ENCODE data around the gene AUH.
"Not testable (repeated sequence)": the region's sequence is repeated elsewhere in the genome, so short reads cannot be mapped to it uniquely, and the experiment has no call there.

AUH gene

GRCh38 chr9:91383577-91383976 is 21.9 kb upstream of the AUH start:
- DNase-seq, result no peak
- intact Hi-C loops (cut with DNase I), result no loop called here

- DNase-seq, result no peak
- intact Hi-C loops (cut with DNase I), result no loop called here
These were observed 20.6 kb upstream of the AUH start for GRCh38 chr9:91382298-91382697.

- DNase-seq, result no peak
- intact Hi-C loops (cut with DNase I), result no loop called here
These were observed 17.7 kb upstream of the AUH start for GRCh38 chr9:91379426-91379825.

- intact Hi-C loops (cut with DNase I), result no loop called here
- no peak for DNase-seq
These were observed 17.0 kb upstream of the AUH start for GRCh38 chr9:91378695-91379127.

GRCh38 chr9:91378054-91378453 is 16.3 kb upstream of the AUH start:
- intact Hi-C loops (cut with DNase I); DNase-seq: not testable (repeated sequence)

- intact Hi-C loops (cut with DNase I), result no loop called here
- no peak for DNase-seq
These were observed 14.5 kb upstream of the AUH start for GRCh38 chr9:91376239-91376638.

GRCh38 chr9:91374939-91375338 is 13.2 kb upstream of the AUH start:
- intact Hi-C loops (cut with DNase I), result no loop called here
- DNase-seq, result no peak

GRCh38 chr9:91371894-91372293 is 10.2 kb upstream of the AUH start:
- DNase-seq, result peak in 1 of 42 donors; percentile 7
- intact Hi-C loops (cut with DNase I), result no loop called here

GRCh38 chr9:91370006-91370405 is 8.3 kb upstream of the AUH start:
- intact Hi-C loops (cut with DNase I); DNase-seq: not testable (repeated sequence)

- intact Hi-C loops (cut with DNase I), result loop anchor here (5.0 kb wide), 1 partner anchor 58 kb away; the partner anchor contains the start of gene NFIL3
These were observed 3.0 kb upstream of the AUH start for GRCh38 chr9:91364702-91365101.

GRCh38 chr9:91364005-91364404 is 2.3 kb upstream of the AUH start:
- no peak for DNase-seq

More at GRCh38 chr9:91364702-91365101, 3.0 kb upstream of the AUH start:
- no peak for DNase-seq

GRCh38 chr9:91362051-91362611 is 413 bp upstream of the AUH start:
- intact Hi-C loops (cut with DNase I), result loop anchor here (5.0 kb wide), 1 partner anchor 60 kb away; the partner anchor contains the start of gene NFIL3

More at GRCh38 chr9:91364005-91364404, 2.3 kb upstream of the AUH start:
- intact Hi-C loops (cut with DNase I), result loop anchor here (5.0 kb wide), 1 partner anchor 58 kb away; the partner anchor contains the start of gene NFIL3

GRCh38 chr9:91360551-91361290 is 997 bp downstream of the AUH start:
- peak in 1 of 42 donors; percentile 12 for DNase-seq
- intact Hi-C loops (cut with DNase I), result loop anchor here (5.0 kb wide), 1 partner anchor 62 kb away; the partner anchor contains the start of gene NFIL3

More at GRCh38 chr9:91362051-91362611, 413 bp upstream of the AUH start:
- DNase-seq, result no peak

GRCh38 chr9:91359734-91360470 is 1.8 kb downstream of the AUH start:
- no peak for DNase-seq
- intact Hi-C loops (cut with DNase I), result loop anchor here (5.0 kb wide), 1 partner anchor 62 kb away; the partner anchor contains the start of gene NFIL3

- no peak for DNase-seq
- intact Hi-C loops (cut with DNase I), result no loop called here
These were observed 2.6 kb downstream of the AUH start for GRCh38 chr9:91359083-91359482.

GRCh38 chr9:91354881-91355280 is 6.8 kb downstream of the AUH start:
- DNase-seq, result no peak
- intact Hi-C loops (cut with DNase I), result no loop called here

GRCh38 chr9:91349115-91349555 is 12.6 kb downstream of the AUH start:
- no peak for DNase-seq
- intact Hi-C loops (cut with DNase I), result no loop called here

GRCh38 chr9:91348191-91348807 is 13.4 kb downstream of the AUH start:
- intact Hi-C loops (cut with DNase I), result no loop called here
- no peak for DNase-seq

- no peak for DNase-seq
- intact Hi-C loops (cut with DNase I), result no loop called here
These were observed 14.3 kb downstream of the AUH start for GRCh38 chr9:91347377-91347776.

Data from head of caudate nucleus (tissue), 42 donors.